ENCODE measurements around the gene MPP1.

DNA sequence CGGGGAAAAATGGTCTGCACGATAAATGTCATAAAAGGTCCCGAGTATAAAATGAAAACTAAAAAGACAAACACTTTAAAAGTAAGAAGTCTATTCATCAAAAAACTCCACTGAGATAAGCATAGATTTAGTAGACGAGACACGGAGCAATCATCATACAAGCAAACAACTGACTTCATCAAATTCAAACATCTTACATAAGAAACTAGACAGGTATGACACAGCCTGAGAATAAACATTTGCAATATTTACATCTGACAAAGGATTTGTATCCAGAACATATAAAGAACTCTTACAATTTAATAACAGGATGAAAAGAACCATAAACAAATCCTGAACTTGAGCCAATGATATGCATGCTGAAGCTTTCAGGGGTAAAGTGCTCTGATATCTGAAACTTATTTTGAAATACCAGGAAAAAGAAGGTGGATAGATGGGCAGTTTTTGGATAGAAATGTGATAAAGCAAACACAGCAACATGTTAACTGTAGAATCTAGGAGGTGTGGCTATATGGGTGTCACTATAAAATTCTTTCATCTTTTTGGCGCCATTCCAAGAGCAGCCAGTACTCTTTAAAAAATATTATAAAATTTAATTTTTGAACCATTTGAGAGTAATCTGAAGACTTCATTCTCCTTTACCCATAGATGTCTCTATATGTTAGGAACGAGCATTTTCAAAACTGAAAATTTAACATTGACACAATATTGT, 12.0 kb downstream of the MPP1 start:
- TF ChIP-seq CTCF (IDR thresholded peaks at IDR 0.05; ENCODE audit: low read depth, low read length) = no peak
- TF ChIP-seq MYC (IDR thresholded peaks at IDR 0.05; ENCODE audit: low read depth, low read length) = no peak
- TF ChIP-seq, protein P1, sequence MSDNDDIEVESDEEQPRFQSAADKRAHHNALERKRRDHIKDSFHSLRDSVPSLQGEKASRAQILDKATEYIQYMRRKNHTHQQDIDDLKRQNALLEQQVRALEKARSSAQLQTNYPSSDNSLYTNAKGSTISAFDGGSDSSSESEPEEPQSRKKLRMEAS (IDR thresholded peaks at IDR 0.05; ENCODE audit: low read depth, low read length) = no peak
- TF ChIP-seq POLR2A (IDR thresholded peaks at IDR 0.05; ENCODE audit: extremely low read depth, insufficient read length) = no peak

Data from NB4 (cell line).